ENCODE measurements around the gene MIEF2. TPM values are rescaled to one million over a fixed set of nuclear protein-coding genes. Genes with fewer than 3 reads are reported as not detected.
A peak's percentile ranks its signal among the peaks of the same experiment; 100 is the strongest.

MIEF2 gene
- total RNA-seq, 1 donor from 2014 or later: 154 TPM

DNA sequence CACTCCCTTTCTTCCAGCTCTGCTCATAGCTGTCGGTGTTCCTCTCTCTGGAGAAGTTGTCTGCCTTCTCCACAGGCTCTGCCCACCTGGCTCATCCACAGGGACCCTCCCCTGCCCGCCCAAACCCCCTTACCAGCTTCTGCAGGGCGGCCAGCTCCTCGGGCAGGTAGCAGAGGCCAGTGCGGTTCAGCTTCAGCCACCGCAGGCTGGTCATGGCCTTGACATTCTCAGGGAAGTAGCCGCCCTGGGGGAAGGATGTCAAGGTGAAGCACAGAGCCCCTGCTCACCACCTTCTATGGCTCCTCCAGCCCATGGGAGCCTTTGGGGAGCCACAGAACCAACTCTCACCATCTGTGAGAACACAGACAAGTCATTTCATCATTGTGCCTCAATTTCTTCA, 3.7 kb upstream of the MIEF2 start:
- no peak for DNase-seq (ENCODE audit: low read depth)

DNA sequence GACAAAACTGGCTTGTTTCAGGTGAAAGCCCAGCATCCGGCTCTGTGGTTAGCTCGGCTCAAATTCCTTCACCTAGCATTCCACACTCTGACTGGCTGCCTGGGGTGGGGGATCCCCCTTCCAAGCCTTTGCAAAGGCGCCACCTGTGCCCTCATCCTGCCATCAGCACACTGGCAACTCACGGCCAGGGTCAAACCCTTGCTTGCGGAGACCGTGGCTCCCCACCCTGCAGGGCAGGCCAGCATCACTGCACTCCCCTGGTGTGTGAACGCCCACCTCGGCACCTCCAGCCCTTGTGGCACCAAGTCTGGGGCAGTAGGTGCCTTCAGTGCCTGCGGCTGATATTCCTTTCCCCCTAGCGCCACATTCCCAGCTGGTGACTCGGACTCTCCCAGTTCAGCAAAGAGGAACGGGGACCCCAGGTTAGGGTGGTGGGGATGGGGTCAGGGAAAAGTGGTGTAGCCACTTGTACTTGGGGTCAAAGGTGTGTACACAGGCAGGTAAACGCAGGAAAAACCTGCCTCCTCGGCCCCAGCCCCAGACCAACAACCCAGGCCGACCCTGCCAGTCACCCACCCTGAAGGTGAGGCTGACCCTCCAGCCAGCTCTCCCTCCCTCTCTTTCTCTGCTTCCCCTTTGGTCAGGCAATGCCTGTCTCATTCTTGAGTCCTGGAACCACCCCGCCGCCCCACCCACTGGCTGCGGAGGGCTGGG, 3.0 kb upstream of the MIEF2 start:
- peak; percentile 66 for DNase-seq (ENCODE audit: low read depth)

DNA sequence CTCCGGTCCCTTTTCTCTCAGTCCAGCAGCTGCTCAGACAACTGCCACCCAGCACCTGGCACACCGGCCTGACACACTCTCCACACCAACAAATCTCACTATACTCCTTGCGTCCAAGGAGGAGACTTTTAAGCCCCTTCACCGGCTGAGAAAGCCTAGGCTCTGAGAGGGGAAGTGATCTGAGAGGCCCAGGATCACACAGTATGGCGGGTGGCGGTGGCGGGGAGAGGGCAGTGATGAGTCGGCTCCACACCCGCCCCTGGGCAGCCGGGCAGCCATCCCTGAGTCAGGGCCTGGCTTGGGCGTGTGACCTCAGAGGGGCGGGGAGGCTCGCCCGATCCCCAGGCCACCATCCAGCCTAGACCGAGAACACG, 2.5 kb upstream of the MIEF2 start:
- peak; percentile 45 for DNase-seq (ENCODE audit: low read depth)

DNA sequence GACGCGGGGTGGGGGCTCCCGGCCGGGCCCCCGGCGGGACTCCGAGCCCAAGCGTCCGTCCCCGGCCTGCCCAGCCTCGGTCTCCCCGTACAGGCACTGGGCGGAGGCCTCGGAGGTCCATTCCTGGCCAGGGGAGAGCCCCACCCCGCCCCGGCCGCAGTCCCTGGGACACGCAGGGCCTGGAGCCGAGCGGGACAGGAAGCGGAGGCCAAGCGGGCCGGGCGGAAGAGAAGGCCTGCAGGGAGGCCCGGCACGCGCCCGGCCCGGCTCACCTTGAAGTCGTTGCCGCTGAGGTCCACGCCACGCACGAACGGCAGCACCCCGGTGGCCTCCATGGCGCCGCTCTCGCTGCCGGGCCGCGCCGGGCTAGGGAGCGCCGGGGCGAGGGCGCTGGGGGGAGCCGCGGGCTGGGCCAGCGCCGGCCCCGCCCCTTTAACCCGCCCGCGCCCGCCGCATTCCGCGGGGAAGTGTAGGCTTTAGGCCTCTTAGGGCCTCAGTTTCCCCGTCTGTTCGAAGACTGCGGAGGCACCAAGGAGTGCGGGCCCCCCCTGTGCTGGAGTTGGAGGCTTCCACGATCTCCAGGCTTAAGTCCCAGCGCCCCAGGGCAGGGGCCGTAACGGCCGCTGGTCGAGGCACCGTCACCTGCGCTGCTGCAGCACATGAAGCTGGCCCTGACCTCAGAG, 2.0 kb upstream of the MIEF2 start, which contains the start of gene FLII:
TSS of gene FLII (minus strand) at position 383 of the 683 bp plus-strand sequence. CDS start at position 335, 48 bp downstream.
- DNase-seq (ENCODE audit: low read depth): no peak

DNA sequence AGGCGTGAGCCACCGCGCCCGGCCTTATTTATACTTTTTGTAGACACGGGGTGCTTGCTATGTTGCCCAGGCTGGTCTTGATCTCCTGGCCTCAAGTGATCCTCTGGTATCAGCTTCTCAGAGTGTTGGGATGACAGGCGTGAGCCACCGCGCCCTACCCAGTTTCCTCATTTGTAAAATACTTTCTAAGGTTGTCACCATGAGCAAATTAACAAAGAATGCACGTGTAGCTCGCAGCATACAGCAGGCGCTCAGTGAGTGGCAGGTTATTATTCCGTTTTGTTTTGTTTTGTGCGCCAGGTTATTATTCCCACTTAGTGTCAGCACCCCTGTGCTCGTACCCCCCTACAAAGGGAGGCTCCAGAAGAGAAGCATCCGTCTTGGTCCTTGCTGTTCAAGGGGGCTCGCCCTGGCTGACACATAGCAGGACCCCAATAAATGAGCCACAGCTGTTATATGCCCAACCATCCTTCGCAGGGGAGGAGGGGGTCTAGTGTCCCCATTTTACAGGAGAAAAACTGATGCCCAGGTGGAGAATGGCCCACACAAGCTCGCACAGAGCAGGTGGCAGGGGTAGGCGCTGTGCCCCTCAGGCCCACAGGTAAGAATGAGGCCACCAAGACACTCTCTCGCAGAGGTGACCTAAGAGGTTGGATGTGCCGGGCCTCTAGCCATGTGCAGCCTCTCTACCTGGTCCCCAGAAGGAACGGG, 686 bp upstream of the MIEF2 start:
- peak; percentile 47 for DNase-seq (ENCODE audit: low read depth)

DNA sequence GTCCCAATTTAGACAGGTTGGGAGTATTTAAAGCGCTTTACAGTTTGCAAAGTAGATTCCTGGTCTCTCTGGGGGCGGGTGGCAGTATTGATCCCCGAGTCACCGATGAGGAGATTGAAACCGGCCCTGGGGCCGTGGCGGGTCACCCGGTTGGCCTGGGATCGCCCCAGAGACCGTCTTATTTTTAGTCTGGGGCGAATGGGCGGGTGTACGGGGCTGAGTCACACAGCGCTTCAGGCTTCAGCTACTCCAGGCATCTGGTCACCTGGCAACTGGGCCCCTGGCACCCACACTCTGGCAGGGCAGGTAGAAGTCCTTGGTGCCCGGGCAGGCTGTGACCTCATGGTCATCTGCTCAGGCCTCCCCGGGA, 669 bp downstream of the MIEF2 start:
- DNase-seq (ENCODE audit: low read depth): peak; percentile 87

DNA sequence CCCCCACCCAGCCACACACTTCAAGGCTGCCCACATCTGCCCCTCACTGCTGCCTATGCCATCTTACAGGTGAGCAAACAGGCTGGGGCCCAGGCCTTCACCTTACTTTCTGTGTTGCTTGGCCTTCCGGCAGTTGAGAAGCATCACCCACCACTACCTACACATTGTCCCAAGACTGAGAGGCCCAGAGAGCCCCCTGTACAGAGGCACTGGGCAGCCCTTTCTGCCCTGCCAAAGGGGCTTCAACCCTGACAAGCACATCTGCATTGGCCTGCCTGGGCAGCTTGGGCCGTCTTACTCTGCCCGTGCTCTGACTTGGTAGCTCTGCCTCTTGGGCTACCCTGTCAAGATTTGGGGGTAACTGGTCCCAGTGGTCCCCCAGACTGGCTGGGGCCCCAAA, 1.2 kb downstream of the MIEF2 start:
- no peak for DNase-seq (ENCODE audit: low read depth)

DNA sequence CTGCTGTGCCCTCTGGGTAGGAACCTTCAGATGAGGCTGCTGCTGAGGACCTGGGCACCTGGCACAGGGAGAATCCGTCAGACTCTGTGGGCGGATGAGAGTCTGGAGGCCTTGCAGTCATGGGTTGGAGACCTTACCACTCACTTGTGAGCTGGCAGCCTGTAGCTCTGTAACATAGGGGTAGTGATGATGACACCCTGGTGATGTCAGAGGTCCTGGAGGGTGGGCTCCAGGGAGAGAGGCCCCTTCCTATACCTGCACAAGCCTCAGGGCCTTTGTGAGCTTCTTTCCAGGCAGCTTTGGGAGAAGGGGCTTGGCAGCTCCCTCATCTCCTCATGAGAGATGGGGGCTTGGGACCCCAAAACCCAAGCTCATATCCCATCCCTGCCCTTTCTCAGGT, 1.6 kb downstream of the MIEF2 start:
- peak; percentile 7 for DNase-seq (ENCODE audit: low read depth)

DNA sequence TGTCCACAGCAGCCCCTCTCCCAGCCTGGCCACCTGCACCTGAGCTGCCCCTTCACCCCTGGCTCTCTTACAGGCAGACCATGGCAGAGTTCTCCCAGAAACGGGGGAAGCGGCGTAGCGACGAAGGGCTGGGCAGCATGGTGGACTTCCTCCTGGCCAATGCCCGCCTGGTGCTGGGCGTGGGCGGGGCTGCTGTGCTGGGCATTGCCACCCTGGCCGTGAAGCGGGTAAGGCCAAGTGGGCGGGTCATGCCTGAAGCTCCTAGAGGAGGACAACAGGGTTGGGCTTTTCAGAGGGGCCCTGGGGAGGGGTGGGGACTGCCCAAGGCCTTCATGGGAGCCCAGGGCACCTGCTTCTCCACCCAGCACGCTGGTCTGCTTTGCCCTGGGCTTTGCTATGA, 2.2 kb downstream of the MIEF2 start:
- DNase-seq (ENCODE audit: low read depth): no peak

DNA sequence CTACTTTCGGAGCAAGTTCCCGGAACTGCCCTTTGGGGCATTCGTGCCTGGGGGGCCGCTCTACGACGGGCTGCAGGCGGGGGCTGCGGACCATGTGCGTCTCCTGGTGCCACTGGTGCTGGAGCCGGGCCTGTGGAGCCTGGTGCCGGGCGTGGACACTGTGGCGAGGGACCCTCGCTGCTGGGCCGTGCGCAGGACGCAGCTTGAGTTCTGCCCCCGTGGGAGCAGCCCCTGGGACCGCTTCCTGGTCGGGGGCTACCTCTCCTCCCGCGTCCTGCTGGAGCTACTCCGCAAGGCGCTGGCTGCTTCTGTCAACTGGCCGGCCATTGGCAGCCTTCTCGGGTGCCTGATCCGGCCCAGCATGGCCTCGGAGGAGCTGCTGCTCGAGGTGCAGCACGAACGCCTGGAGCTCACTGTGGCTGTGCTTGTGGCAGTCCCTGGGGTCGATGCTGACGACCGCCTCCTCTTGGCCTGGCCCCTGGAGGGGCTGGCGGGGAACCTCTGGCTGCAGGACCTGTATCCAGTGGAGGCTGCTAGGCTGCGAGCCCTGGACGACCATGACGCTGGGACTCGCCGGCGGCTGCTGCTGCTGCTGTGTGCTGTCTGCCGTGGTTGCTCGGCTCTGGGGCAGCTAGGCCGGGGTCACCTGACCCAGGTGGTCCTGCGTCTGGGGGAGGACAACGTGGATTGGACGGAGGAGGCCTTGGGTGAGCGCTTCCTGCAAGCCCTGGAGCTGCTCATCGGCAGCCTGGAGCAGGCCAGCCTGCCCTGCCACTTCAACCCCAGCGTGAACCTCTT, 3.6 kb downstream of the MIEF2 start:
- DNase-seq (ENCODE audit: low read depth): no peak

DNA sequence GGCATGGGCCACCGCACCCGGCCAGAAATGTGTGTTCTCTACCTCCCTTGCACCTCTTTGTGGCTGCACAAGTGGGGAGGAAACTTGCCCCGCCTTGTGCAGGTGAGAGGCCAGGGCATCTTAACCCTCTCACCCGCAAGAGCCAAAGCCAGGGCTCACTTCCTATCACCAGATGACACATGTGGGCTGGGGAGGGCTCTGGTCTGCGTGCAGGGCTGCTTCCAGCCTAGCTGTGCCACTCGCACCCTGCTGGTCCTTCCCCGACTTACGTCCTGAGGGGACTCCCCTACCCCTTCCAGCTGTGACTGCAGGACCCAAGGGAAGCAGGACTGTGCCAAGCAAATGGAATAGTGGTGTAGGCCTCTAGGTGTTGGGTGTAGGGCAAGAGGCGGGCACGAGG, 6.9 kb downstream of the MIEF2 start:
- DNase-seq (ENCODE audit: low read depth): no peak

DNA sequence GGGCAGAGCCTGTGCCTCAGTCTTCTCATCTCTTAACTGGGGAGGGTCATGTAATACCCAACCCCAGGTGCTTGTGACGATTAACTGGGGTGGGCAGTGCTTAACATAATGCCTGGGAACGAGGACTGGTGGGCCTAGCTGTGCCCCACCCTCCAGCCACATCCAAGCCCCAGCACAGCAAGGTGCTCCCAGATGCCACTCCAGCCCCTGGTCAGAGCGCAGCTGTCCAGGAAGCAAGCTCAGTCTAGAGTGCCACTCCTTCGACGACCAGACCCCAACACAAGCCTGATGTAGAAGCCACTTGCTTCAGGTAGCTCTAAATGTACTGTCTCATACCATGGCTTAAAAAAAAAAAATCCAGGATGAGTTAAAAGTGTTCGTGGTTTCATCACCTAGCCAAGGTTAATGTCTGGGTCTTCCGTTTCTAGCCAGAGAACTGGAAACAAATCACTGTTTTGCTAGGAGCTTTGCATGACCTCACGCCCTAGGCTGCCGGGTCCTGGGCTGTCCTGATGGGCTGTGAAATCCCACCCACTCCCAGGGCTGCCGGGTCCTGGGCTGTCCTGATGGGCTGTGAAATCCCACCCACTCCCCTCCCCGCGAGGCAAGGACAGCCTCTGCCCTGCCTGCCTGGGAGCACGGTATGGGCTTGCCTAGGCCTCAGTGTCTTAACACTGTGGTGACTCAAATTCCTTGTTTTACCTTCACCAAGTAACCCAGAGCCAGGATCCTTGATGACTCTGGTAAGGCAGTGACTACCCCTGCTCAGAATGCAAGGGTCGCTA, 7.7 kb downstream of the MIEF2 start:
- DNase-seq (ENCODE audit: low read depth): peak; percentile 70

DNA sequence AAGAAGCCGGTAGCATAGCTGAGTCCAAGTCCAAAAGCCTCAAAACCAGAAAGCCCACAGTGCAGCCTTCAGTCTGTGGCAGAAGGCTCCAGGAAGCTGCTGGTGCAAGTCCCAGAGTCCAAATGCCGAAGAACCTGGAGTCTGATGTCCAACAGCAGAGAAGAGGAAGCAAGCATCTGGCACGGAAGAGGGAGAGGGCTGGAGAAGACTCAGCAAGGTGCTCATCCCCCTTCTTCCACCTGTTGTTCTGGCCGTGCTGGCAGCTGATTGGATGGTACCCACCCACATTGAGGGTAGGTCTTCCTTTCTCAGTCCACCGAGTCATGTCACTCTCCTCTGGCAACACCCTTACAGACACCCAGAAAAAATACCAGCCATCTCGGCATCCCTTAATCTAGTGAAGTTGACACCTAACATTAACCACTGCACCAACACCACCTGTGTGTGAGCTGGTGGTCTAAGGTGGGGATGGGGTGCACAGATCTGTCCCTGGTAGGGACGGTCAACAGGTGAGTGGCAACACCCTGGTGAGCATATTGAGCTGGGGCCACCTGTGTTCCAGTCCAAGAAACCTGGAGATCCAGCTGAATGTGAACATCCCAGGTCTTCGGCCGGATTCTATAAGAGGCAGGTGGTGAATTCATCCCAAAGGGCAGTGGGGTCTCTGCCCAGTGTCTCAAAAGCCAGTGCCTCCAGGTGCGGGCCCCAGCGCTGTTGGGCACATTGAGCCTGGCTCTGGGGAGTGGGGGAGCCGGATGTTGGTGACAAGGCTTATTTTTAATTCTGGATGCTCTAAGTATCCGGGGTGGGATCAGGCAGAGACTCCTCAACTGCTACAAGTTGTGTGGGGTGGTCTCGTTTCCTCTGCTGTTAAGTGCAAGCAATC, 9.8 kb downstream of the MIEF2 start:
- no peak for DNase-seq (ENCODE audit: low read depth)

DNA sequence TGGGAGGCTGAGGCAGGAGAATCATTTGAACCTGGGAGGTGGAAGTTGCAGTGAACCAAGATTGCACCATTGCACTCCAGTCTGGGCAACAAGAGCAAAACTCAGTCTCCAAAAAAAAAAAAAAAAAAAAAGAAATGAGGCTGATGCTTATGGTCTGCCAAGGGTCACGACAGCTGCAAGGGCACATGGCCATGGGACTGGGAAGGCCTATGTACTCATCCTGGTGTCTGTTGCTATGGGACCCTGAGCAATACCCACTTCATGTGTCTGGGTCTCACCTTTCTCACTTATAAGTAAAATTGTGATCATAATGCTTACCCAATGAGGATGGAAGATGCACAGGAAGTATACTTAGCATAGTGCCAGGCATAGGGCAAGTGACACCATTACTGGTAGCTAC, 16.6 kb downstream of the MIEF2 start:
- no peak for DNase-seq (ENCODE audit: low read depth)

DNA sequence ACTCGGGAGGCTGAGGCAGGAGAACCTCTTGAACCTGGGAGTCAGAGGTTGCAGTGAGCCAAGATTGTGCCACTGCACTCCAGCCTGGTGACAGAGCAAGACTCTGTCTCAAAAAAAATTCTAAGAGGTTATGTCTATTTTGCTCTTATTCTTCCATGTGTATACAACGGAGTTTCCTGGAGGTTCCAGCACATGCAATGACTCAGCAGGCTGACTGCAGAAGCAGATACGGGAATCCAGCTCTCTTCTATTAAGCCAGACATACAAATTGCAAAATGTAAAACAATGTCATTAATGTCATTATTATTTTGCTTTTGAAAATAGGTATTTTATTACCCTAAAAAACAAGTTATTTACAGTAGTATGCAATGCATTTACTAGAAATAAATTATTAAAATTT, 18.4 kb downstream of the MIEF2 start:
- DNase-seq (ENCODE audit: low read depth): no peak

DNA sequence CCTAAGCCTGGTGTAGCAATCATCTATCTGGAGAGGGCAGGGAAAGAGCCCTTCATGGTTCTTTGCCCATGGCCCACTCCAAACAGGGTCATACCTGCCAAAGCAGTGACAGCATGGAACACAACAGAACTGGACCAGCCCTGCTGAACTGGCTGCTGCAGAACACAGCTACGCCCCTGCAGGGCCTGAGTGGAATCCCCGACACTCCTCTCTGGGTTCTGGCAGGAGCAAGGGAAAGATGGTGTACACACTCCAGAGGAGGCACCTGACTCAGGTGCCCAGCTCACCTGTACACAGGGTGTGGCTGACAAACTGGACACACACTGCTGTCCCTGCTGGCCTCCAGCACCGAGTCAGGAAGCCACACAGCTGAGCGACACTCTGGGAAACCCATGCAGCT, 19.8 kb downstream of the MIEF2 start:
- DNase-seq (ENCODE audit: low read depth): no peak

DNA sequence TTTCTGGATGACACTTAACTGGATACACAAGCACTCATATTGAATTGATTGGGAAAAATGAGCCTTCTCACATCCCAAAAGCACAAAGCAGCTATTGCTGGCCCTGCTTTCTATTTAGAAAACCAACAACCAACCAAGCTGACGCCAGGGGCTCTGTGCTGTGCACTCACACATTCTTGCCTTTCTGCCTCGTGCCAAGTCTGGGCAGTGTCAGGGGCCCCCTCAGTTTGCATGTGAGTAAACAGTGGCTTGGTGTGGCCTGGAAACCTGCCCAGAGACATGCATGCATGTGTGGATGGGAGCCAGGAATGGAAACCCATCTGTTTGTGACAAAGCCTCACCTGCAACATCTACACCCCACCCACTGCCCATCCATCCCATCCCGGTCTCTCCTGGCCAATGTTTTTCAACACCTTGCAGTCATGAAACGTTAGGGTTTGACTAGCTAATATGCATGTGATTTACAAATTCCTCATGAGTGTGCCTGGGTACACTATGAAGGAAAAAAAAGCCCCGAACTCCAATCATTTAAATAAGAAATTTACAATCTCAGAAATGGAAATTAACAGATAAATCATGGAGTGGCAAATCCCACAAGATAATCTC, 20.4 kb downstream of the MIEF2 start:
- no peak for DNase-seq (ENCODE audit: low read depth)

DNA sequence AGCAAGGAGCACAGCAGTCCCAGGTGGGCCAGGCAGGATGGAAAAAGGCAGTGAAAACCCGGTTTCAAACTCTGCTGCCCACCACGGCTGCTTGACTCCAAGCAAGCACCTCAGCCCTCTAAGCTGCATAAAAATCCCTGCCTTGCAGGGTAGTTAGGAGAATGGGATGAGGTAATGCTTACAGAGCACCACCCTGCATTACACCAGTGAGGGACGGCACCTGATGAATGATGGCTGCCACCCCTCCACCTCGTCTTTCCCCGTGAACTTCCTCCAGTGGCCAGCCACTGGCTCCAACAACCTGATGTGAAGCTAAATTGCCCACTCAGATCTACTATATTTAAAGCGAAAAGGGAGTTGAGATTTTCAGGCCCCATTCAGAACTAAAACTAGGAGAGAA, 21.3 kb downstream of the MIEF2 start:
- DNase-seq (ENCODE audit: low read depth): no peak

DNA sequence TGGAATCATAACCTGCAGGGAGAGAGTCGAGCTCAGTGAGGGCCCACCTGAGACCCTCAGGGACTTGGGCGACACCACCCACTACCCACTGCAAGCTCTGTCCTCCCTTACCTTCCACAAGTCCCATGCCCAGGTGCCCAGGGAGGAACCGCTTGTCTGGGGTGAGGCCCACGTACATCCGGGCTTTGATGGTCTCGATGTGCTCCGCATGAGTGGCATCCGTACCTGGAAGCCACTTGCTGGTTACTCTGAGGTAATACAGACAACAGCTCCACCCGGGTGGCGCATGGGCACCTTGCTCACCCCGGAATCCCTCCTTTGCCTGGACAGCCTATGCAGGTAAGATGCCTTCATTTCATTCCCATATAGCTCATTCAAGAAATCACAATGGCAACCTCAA, 24.8 kb downstream of the MIEF2 start:
- DNase-seq (ENCODE audit: low read depth): no peak
